AG04449 (cell line): ENCODE results near the gene TMEM121.
"Not testable (repeated sequence)": the region's sequence is repeated elsewhere in the genome, so short reads cannot be mapped to it uniquely, and the experiment has no call there.

Source experiments
- CTCF ChIA-PET: fragments of 350-600 bp; formaldehyde crosslinking; extraction: SDS; loops from one replicate; lab custom pipeline; 2021; ENCODE audit warnings: antibody characterized with exemption; lab: Yijun Ruan, JAX
- POLR2A ChIA-PET: fragments of 400-600, 350-600 bp; formaldehyde crosslinking; extraction: SDS; loops from one replicate; lab custom pipeline; 2020; ENCODE audit warnings: antibody characterized with exemption, inconsistent platforms; lab: Yijun Ruan, JAX
- DNase-seq: peaks from one replicate; pipeline ENCODE4 v3.0.0-alpha.2; 2010; ENCODE audit warnings: low read depth, low spot score
- H3K4me3 ChIP-seq: 2 replicates; pipeline ENCODE4 v1.5.1; 2011; ENCODE audit warnings: low read depth, mild to moderate bottlenecking, control low read depth, low read length
- TF ChIP-seq, protein P1 (sequence below): IDR thresholded peaks from one replicate; pipeline ENCODE4 v1.5.1; 2011; ENCODE audit warnings: mild to moderate bottlenecking, moderate library complexity, low read length, control low read depth, inconsistent platforms; ENCODE audit not compliant: insufficient read depth; ENCODE audit errors: missing control alignments

TMEM121 gene

DNA sequence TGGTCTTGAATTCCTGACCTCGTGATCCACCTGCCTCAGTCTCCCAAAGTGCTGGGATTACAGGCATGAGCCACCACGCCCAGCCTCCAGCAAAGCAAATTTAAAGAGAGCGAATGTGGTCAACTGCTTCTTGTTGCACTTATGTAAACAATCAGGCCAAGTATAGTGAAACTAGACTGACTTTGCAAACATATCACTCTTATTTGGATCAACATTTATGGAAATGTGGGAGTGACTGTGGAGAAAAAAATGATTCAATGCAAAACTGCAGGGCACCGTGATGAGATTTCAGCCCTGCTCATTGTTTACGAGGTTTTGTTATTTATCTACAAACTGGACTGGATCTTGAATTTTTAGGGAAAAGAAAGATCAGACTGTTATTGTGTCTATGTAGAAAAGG, 28.1 kb downstream of the TMEM121 start:
- H3K4me3 ChIP-seq, result no peak overlapping the region
- TF ChIP-seq, protein P1, sequence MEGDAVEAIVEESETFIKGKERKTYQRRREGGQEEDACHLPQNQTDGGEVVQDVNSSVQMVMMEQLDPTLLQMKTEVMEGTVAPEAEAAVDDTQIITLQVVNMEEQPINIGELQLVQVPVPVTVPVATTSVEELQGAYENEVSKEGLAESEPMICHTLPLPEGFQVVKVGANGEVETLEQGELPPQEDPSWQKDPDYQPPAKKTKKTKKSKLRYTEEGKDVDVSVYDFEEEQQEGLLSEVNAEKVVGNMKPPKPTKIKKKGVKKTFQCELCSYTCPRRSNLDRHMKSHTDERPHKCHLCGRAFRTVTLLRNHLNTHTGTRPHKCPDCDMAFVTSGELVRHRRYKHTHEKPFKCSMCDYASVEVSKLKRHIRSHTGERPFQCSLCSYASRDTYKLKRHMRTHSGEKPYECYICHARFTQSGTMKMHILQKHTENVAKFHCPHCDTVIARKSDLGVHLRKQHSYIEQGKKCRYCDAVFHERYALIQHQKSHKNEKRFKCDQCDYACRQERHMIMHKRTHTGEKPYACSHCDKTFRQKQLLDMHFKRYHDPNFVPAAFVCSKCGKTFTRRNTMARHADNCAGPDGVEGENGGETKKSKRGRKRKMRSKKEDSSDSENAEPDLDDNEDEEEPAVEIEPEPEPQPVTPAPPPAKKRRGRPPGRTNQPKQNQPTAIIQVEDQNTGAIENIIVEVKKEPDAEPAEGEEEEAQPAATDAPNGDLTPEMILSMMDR, result no peak
- no peak for DNase-seq
- ChIA-PET CTCF (no interaction called here), POLR2A (no interaction called here)

DNA sequence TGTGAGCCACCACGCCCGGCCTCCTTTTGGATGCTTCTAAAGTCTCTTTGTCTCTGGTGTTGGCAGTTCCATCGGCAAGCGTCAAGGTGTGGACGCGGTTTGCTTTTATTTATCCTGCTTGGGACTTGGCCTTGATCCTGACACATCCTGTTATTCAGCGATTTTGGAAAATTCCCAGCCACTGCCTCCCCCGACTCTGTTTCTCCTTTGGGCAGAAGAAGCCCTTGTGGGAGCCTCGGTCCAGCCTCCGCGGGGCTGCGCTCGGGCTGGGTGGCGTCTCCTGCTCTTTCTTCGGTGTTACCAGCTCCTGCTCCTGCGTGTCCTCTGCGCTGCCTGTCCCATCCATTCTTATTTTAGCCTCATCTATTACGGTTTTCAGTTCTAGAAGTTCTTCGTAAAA, 31.3 kb downstream of the TMEM121 start:
- H3K4me3 ChIP-seq, POLR2A ChIA-PET, DNase-seq, CTCF ChIA-PET: not testable (repeated sequence)

DNA sequence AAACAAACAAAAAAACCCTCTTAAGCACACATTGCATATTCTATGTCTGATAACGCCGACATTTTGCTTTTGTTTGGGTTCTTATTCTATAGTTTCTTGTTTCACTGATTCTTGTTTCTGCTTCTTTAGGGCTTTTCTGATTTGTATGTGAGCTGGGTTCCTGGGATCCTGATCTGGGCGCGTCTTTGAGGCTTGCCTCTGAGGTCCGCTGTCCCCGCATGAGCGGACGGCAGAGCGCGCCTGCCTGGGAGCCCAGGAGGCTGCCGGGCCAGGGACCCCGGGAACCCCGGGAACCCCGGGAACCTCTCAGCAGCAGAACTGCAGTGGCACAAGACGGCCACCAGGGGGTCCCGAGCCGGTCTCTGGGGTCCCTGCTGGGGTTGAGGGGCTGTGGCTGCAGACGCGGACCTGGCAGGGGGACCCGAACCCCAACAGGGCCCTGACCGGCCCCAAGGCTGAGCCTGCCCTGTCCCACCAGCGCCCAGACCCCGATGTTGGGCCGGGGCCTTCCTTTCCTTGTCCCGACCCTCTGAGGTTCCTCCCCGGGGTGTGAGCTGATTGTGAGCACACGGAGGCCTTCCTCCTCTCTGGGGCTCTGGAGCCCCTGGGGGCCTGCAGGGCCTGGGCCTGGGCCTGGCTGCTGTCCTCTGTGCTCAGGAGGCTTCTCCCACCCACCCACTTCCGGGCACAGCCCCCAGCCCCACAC, 32.2 kb downstream of the TMEM121 start:
- not testable (repeated sequence) for H3K4me3 ChIP-seq

DNA sequence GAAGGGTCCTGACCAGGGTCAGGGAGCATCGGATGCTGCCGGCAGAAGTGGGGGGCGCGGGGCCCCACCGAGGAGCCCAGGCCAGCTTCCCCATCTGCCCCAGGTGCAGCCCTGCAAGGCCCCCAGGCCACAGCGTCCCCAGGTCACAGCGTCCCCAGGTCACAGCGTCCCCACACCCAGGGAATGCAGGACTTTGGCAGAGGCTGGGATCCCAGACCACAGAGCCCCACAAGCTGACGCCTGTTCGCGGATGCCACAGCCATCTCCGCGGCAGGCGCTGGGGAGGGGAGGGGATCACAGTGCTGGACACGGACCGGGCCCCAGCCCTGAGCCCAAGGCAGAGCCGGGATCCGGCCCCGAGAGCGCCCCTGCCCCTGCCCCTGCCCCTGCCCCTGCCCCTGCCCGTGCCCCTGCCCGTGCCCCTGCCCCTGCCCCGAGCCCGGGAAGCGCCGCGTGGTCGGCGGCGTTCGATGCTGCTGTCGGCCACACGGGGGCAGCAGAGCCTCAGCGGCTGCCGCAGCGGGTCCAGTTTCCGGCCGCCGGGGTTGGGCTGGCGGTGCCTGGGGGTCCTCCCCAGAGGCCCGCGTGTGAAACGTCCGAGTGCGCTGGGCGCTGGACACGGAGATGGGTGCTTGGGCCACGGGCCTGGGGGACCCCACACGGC, 33.1 kb downstream of the TMEM121 start:
- CTCF ChIA-PET, POLR2A ChIA-PET, DNase-seq, H3K4me3 ChIP-seq: not testable (repeated sequence)

More for the DNA sequence above, 32.2 kb downstream of the TMEM121 start:
- POLR2A ChIA-PET, DNase-seq, CTCF ChIA-PET: not testable (repeated sequence)

DNA sequence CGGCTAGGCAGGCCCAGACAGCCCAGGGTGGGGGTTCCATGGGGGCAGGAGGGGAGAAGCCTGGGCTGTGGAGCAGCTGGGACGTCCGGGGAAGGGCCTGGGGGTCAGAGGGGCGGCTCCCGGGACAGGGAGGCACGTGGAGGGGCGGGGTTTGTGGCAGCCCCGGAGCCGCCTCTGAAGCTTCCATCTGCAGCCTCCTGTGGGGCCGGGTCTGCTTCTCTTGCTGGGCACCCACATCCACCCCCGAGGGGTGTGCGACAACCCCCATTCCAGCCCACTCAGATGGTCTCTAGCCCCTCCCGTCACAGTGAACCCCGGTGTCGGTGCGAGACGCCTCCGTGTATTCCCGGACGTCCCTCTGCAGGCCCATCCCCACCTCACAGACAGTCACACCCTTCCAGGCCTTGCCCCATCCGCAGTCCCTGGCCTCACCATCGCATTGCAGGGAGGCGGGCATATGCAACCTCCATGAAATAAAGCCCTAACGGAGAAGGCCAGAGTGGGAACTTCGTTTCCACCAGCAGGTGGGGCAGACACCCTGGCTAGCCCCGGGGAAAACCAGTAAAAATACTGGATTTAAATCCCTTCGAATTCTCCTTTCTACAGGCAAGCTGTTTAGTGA, 33.8 kb downstream of the TMEM121 start:
- CTCF ChIA-PET, H3K4me3 ChIP-seq, DNase-seq, POLR2A ChIA-PET: not testable (repeated sequence)

DNA sequence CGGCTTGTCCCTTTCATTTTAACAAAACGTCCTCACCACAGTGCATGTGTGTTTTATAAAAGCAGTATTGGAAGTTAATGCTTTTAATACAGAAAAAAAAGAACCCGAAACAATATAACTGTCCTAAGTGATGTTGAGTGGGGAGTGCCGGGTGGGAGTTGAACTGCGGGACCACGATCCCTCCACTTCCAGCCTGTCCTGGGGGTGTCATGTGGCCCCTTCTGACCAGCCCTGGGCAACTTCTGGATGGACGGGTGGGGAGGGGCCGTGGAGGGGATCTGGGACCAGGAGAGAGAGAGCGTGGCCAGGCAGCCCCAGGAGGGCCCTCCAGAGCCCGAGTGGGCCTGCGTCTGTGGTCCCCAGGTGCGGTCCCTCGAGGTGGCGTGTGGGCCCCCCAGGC, 35.0 kb downstream of the TMEM121 start:
- H3K4me3 ChIP-seq, DNase-seq, CTCF ChIA-PET, POLR2A ChIA-PET: not testable (repeated sequence)

DNA sequence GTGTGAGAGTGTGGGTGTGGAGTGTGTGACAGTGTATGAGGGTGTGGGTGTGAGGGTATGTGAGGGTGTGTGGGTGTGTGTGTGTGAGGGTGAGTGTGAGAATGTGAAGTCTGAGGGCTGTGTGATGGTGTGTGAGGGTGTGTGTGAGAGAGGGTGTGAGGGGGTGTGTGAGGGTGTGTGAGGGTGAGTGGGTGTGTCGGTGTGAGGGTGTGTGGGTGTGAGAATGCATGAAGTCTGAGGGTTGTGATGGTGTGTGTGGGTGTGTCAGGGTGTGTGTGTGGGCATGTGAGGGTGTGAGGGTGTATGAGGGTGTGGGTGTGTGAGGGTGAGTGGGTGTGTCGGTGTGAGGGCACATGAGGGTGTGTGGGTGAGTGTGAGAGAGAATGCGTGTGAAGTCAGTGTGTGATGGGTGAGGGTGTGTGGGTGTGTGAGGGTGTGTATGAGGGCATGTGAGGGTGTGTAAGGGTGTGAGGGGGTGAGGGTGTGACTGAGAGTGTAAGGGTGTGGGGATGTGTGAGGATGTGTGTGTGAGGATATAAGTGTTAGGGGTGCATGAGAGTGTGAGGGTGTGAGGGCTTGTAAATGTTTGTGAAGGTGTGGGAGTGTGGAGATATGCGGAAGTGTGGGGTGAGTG, 36.4 kb downstream of the TMEM121 start:
- POLR2A ChIA-PET, result no interaction called here
- H3K4me3 ChIP-seq, result no peak overlapping the region
- CTCF ChIA-PET, result no interaction called here
- no peak for DNase-seq
- TF ChIP-seq, protein P1, result no peak

DNA sequence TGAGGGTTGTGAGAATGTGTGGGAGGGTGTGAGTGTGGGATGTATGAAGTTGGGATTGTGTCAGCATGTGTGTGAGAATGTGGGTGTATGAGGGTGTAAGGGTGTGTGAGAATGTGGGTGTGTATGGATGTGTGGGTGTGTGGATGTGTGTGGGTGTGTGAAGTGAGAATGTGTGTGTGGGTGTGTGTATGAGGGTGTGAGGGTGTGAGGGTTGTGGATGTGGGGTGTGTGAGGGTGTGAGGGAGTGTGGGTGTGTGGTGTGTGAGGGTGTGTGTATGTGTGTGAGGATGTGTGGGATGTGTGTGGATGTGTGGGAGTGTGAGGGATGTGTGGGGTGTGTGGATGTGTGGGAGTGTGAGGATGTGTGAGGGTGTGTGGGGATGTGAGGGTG, 37.0 kb downstream of the TMEM121 start:
- H3K4me3 ChIP-seq, result no peak overlapping the region
- POLR2A ChIA-PET, result no interaction called here
- CTCF ChIA-PET, result no interaction called here
- TF ChIP-seq, protein P1, result no peak
- no peak for DNase-seq

DNA sequence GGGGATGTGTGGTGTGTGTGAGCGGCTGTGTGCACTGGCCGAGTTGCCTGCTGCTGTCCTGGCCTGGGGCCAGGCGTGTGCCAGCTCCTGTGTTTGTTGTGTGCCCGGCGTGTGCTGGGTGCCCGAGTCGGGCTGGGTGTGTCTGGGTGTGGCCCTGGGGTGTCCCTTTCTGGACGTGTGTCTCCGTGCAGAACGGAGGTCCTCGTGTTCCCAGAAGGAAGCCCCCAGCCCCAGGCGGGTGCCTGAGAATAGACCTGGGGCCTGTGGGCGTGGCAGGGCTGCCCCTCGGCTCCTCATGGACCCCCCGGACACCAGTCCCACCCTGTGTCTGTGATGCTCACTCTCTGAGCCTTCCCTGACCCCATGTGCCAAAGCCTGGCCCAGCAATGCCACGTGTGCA, 38.2 kb downstream of the TMEM121 start:
- POLR2A ChIA-PET, CTCF ChIA-PET, H3K4me3 ChIP-seq, DNase-seq: not testable (repeated sequence)

DNA sequence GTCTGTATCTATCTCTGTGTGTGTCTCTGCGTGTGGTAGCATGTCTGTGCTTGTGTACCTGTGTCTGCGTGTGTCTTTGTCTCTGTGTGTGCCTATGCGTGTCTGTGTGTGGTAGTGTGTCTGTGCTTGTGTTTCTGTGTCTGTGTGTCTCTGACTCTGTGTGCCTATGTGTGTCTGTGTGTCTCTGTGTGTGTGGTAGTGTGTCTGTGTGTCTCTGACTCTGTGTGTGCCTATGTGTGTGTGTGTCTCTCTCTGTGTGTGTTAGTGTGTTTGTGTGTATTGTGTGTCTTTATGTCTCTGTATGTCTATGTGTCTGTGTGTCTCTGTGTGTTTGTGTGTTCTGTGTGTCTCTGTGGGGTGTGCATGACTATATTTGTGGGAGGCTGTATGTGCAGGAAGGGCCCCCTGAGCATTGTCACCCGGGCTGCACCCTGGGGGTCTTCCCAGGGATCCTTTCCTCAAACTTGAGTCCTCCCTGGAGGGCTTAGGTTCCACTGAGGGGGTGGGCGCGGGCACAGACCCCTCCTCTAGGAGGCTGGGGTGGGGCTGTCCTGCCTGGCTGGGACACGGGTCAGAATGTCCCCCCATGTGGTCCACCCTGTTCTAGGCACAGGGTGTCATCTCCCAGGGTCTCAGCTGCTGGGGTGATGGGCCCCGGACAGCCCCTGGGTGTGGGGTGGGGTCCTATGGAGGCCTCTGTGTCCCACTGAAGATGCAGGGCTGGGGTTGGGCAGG, 39.0 kb downstream of the TMEM121 start:
- DNase-seq, POLR2A ChIA-PET: not testable (repeated sequence)

DNA sequence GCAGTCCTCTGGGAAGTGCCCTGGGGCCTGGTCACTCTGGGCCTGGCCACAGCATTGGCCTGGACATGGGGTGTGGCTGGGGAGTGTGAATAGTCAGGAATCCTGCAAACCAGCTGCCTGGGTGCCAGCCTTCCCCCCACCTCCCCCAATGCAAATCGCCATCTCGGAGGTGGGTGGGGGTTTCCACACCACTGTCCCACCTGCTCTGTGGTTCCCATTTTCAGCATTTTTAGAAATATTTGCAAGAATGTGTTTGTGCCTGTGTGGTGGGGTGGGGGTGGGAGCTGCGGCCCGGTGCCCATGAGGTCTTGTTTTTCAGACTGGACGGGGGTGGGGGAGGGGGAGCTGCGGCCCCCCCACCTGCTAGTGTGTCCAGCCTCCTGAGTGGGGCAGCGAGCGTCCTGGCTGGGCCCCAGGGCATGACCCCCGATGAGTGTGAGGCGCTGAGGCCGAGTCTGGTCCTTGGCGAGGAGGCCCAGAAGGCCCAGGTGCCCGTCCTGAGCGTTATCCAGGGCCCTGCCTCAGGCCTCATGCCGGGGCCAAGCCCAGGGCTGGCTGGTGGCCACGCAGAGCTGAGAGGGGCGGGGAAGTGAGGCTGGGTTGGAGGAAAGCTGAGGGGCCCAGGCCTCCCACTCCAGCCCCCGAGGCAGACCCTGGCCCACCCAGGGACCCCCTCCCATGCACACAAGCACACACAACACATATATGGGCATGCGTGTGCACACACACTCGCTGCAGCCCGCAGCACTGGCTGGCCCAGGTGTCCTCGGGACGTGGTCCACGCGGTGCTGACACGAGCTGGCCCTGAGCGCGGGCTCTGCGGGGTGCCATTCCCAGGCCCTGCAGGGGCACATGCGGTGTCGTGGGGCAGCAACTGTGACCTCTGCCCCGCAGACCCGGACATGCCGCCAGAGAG, 40.1 kb downstream of the TMEM121 start:
- POLR2A ChIA-PET, DNase-seq, H3K4me3 ChIP-seq, CTCF ChIA-PET: not testable (repeated sequence)

More for the DNA sequence above, 39.0 kb downstream of the TMEM121 start:
- CTCF ChIA-PET, H3K4me3 ChIP-seq: not testable (repeated sequence)
